Activated T-helper 1 cell treated with Interleukin-2 at 50 U/mL for 16 hours (primary cell): Measurements from ENCODE around the gene CCDC178.
"Not testable (repeated sequence)": the region's sequence is repeated elsewhere in the genome, so short reads cannot be mapped to it uniquely, and the experiment has no call there.

Source experiments
- DNase-seq: peaks from one replicate; pipeline ENCODE4 v3.0.0-alpha.2; 2020; ENCODE audit warnings: low read depth

The CCDC178 gene

GRCh38 chr18:32983721-32984120 is 456.8 kb downstream of the CCDC178 start:
- DNase-seq: no peak

GRCh38 chr18:32980896-32981295 is 459.6 kb downstream of the CCDC178 start:
- DNase-seq: no peak

GRCh38 chr18:32975501-32975900 is 465.0 kb downstream of the CCDC178 start:
- DNase-seq: no peak

GRCh38 chr18:32975163-32975436 is 465.4 kb downstream of the CCDC178 start:
- DNase-seq: no peak

GRCh38 chr18:32974421-32975162 is 465.9 kb downstream of the CCDC178 start:
- no peak for DNase-seq

- DNase-seq: no peak
Observed at GRCh38 chr18:32968248-32968647, 472.3 kb downstream of the CCDC178 start.

- no peak for DNase-seq
Observed at GRCh38 chr18:32966141-32966540, 474.4 kb downstream of the CCDC178 start.

GRCh38 chr18:32961538-32961937 is 479.0 kb downstream of the CCDC178 start:
- DNase-seq: no peak

GRCh38 chr18:32958746-32959145 is 481.8 kb downstream of the CCDC178 start:
- no peak for DNase-seq

- DNase-seq: no peak
Observed at GRCh38 chr18:32956591-32957315, 483.8 kb downstream of the CCDC178 start.

GRCh38 chr18:32952318-32952717 is 488.2 kb downstream of the CCDC178 start:
- DNase-seq: not testable (repeated sequence)

- DNase-seq: no peak
Observed at GRCh38 chr18:32937597-32937996, 502.9 kb downstream of the CCDC178 start.

GRCh38 chr18:32937066-32937465 is 503.5 kb downstream of the CCDC178 start:
- DNase-seq: no peak

- no peak for DNase-seq
Observed at GRCh38 chr18:32934201-32934600, 506.3 kb downstream of the CCDC178 start.

- no peak for DNase-seq
Observed at GRCh38 chr18:32930695-32931301, 509.7 kb downstream of the CCDC178 start.

GRCh38 chr18:32929213-32929612 is 511.3 kb downstream of the CCDC178 start:
- DNase-seq: no peak

- no peak for DNase-seq
Observed at GRCh38 chr18:32922951-32923430, 517.5 kb downstream of the CCDC178 start.

GRCh38 chr18:32920796-32921787 is 519.4 kb downstream of the CCDC178 start:
- DNase-seq: no peak

- DNase-seq: no peak
Observed at GRCh38 chr18:32919799-32920198, 520.7 kb downstream of the CCDC178 start.

- DNase-seq: no peak
Observed at GRCh38 chr18:32918692-32919250, 521.8 kb downstream of the CCDC178 start.

- DNase-seq: no peak
Observed at GRCh38 chr18:32915516-32915915, 525.0 kb downstream of the CCDC178 start.
